ENCODE results near the gene HSF5. TPM values are rescaled to one million over a fixed set of nuclear protein-coding genes. Genes with fewer than 3 reads are reported as not detected.

The HSF5 gene
- total and polyA plus RNA-seq, 4 donors: not detected

- no peaks in the 10 kb centered on the region for H3K9me3 ChIP-seq (ENCODE audit: control insufficient read depth, low read length)
- ATAC-seq (ENCODE audit: low FRiP score) (no peak), DNase-seq (no peak)
- 74 to 76% methylated on average over 3 of the region's 3 CpGs for WGBS, 2 donors
- no peak overlapping the region for H3K27ac ChIP-seq (ENCODE audit: low read depth in 1 of 2, low read length in 2 of 2)
- H3K36me3 ChIP-seq (ENCODE audit: control insufficient read depth in 1 of 2, insufficient read depth in 2 of 2, low read length in 1 of 2): no peaks in the 10 kb centered on the region
- no peaks in the 10 kb centered on the region for H3K4me1 ChIP-seq (ENCODE audit: control insufficient read depth in 1 of 2, insufficient read depth in 2 of 2, low read length in 2 of 2)
- H3K27me3 ChIP-seq (ENCODE audit: control insufficient read depth in 1 of 2, insufficient read depth in 2 of 2, low read length in 1 of 2): no peaks in the 10 kb centered on the region
- H3K4me3 ChIP-seq (ENCODE audit: low read length in 2 of 2): no peak overlapping the region
- intact Hi-C loops (cut with DNase I): no loop called here
Measured at GRCh38 chr17:58386708-58387107, 101.5 kb downstream of the HSF5 start.

DNA sequence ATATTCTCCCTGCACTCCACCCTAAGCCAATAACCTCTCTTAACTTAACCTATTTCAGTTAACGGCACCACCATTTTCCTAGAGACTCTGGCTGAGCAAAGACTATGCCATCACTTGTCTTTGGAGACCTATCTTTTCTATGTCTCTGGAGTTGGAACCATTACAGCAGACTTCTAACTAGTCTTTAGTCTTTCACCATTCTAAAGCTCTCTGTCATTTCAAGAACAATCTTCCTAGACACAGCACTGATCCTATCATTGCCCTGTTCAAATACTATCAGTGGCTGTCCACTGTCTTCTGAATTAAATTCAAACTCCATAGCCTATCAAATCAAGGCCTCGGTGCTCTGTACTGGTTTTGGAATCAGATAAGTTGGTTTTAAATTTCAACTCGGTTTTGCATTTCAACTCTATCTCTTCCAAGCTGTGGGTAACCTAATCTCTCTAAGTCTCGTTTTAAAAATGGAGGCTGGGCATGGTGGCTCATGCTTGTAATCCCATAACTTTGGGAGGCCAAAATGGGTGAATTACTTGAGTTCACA lies 102.8 kb downstream of the HSF5 start:
- ATAC-seq (ENCODE audit: low FRiP score) (no peak), DNase-seq (no peak)
- 60 to 63% methylated on average over 4 of the region's 4 CpGs for WGBS, 2 donors
- no peak overlapping the region for H3K27ac ChIP-seq (ENCODE audit: low read depth in 1 of 2, low read length in 2 of 2)
- no peak overlapping the region for H3K4me3 ChIP-seq (ENCODE audit: low read length in 2 of 2)
- intact Hi-C loops (cut with DNase I): no loop called here
- no peaks in the 10 kb centered on the region for H3K27me3 ChIP-seq (ENCODE audit: control insufficient read depth in 1 of 2, insufficient read depth in 2 of 2, low read length in 1 of 2)
- H3K9me3 ChIP-seq (ENCODE audit: control insufficient read depth, low read length): no peaks in the 10 kb centered on the region
- H3K36me3 ChIP-seq (ENCODE audit: control insufficient read depth in 1 of 2, insufficient read depth in 2 of 2, low read length in 1 of 2): no peaks in the 10 kb centered on the region
- H3K4me1 ChIP-seq (ENCODE audit: control insufficient read depth in 1 of 2, insufficient read depth in 2 of 2, low read length in 2 of 2): no peaks in the 10 kb centered on the region

DNA sequence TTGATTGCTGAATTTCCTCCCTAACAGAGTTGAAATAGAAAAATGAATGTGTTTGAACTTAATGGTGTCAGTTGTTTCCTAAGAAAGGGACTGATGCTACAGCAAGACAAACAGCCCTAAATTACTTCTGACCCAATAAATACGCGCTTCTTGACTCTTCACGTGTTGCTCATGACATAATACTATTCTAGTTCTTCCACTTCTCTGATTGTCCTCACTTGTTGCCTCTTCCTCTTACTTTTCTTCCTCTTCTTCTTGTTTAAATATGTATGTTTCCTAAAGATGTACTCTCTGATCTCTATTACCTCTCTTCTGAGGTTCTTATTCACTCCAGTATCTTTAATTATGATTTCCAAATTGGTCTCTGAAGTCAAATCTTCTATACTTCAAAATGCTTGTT lies 103.3 kb downstream of the HSF5 start:
- Histone ChIP-seq H3K27ac (ENCODE audit: low read depth in 1 of 2, low read length in 2 of 2) (no peak overlapping the region), H3K36me3 (ENCODE audit: control insufficient read depth in 1 of 2, insufficient read depth in 2 of 2, low read length in 1 of 2) (no peaks in the 10 kb centered on the region), H3K9me3 (ENCODE audit: control insufficient read depth, low read length) (no peaks in the 10 kb centered on the region), H3K4me1 (ENCODE audit: control insufficient read depth in 1 of 2, insufficient read depth in 2 of 2, low read length in 2 of 2) (no peaks in the 10 kb centered on the region), H3K4me3 (ENCODE audit: low read length in 2 of 2) (no peak overlapping the region), H3K27me3 (ENCODE audit: control insufficient read depth in 1 of 2, insufficient read depth in 2 of 2, low read length in 1 of 2) (no peaks in the 10 kb centered on the region)
- ATAC-seq (ENCODE audit: low FRiP score) (no peak), DNase-seq (no peak)
- WGBS, 2 donors: 68% methylated on average over 3 of the region's 3 CpGs
- intact Hi-C loops (cut with DNase I): no loop called here

DNA sequence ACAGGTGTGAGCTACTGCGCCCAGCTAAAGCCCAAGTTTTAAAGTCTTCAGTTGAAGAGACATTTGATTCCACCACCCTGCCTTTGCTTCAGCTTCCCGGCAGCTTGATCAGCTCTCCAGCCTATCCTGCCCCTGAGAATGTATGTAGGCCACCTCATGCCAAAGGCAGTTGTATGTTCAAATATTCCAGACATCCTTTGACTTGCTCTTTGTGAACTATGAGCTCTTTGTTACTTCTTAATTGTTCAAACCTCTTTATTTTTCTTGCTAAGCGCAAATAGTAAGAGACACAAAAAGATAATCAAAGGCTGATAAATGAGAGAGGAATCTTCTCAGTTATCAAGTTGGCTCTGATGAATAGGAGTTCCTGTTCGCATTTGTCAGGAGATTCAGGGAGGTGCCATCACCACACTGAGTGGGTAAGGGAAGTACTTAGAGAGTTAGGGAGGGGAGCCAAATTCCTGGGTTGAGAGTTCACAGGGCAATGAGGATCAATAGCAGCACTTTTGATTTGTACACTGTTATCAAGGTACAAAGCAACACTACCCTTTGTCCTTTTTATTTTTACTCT lies 104.2 kb downstream of the HSF5 start:
- no peak for DNase-seq
- WGBS, 2 donors: 70 to 77% methylated on average over 4 of the region's 4 CpGs
- intact Hi-C loops (cut with DNase I): no loop called here
- Histone ChIP-seq H3K27me3 (ENCODE audit: control insufficient read depth in 1 of 2, insufficient read depth in 2 of 2, low read length in 1 of 2) (no peaks in the 10 kb centered on the region), H3K36me3 (ENCODE audit: control insufficient read depth in 1 of 2, insufficient read depth in 2 of 2, low read length in 1 of 2) (no peaks in the 10 kb centered on the region), H3K4me1 (ENCODE audit: control insufficient read depth in 1 of 2, insufficient read depth in 2 of 2, low read length in 2 of 2) (no peaks in the 10 kb centered on the region), H3K27ac (ENCODE audit: low read depth in 1 of 2, low read length in 2 of 2) (no peak overlapping the region), H3K9me3 (ENCODE audit: control insufficient read depth, low read length) (no peaks in the 10 kb centered on the region), H3K4me3 (ENCODE audit: low read length in 2 of 2) (no peak overlapping the region)
- ATAC-seq (ENCODE audit: low FRiP score): no peak

- no peaks in the 10 kb centered on the region for H3K27me3 ChIP-seq (ENCODE audit: control insufficient read depth in 1 of 2, insufficient read depth in 2 of 2, low read length in 1 of 2)
- no peak for ATAC-seq (ENCODE audit: low FRiP score)
- intact Hi-C loops (cut with DNase I): no loop called here
- no peak overlapping the region for H3K4me3 ChIP-seq (ENCODE audit: low read length in 2 of 2)
- H3K9me3 ChIP-seq (ENCODE audit: control insufficient read depth, low read length): no peaks in the 10 kb centered on the region
- H3K4me1 ChIP-seq (ENCODE audit: control insufficient read depth in 1 of 2, insufficient read depth in 2 of 2, low read length in 2 of 2): no peaks in the 10 kb centered on the region
- no peak overlapping the region for H3K27ac ChIP-seq (ENCODE audit: low read depth in 1 of 2, low read length in 2 of 2)
- no peak for DNase-seq
- no peaks in the 10 kb centered on the region for H3K36me3 ChIP-seq (ENCODE audit: control insufficient read depth in 1 of 2, insufficient read depth in 2 of 2, low read length in 1 of 2)
- 72 to 84% methylated on average over 1 of the region's 1 CpG for WGBS, 2 donors
Measured at GRCh38 chr17:58382872-58383242, 105.4 kb downstream of the HSF5 start.

DNA sequence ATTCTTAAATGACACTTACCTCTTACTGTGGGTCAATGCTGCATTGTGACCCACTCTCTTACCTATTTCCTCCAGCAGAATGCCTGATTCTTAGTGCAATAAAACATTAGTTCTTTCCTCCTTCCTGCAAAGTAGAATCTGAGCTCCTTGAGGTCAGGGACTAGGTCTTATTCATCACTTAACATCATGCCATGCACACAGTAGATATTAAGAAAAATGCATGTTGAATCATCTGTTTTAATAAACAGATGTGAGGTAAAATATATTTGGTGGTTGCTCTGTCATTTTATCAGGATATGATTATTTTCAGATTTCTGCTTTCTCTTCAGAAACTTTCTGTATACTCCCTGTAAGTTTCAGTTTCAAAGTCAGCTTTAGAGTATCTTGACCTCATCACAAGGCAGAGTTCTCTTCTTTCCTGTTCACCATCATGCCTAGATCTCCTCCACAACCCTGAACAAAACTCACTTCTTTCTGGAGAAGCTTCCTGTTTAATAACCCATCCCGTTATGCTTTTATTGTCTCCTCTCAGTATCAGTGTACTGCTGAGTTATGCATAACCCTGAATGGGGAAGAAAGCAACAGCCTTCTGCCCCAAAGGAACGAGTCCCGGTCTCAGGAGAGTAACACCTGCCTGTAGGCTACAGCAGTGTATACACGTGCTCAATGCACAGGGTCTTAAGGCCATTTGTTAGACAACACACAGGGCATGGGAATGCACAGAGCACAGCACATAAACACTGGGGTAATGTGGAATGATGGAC lies 105.9 kb downstream of the HSF5 start:
- no peak overlapping the region for H3K4me3 ChIP-seq (ENCODE audit: low read length in 2 of 2)
- intact Hi-C loops (cut with DNase I): no loop called here

DNA sequence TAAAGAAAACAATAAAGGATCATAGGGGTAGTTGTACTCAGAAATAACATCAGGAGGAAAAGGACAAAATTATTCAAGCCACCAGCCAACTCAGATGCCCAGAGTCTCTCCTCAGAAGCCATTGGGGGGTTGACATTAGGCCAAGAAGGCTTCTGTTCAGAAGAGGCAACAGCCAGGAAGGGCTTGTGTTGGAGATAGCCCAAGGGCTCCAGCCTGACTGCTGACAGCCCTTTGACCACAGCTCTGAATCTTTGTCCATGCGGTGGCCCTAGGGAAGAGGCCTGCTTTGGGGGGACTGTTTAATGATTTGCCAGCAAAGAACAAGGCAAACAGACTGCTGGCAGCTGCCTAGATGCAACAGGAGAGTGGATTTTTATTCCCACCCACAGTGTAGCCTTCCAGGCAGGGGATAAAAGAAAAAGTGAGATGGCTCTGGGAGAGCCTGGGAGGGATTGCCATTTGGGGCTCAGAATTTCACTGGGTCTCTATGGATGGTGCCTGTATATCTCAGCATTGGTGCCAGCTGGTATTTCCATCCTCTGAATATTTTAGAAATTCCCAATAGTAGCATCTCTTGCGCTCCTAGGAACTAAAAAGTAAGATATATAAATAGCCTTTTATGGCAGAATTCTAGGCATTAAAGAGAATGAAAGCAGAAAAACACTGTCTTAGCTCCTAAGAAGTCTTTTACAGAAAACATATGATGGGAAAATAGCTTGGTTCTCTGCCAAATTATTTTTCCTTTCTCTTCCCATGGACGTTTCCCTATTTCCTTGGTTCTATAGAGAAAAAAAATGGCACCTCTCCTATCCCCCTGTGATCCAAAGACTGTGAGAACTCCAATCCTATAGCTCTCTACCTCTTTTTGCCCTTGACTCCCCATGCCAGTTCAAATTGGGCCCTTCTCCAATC lies 106.8 kb downstream of the HSF5 start:
- Histone ChIP-seq H3K36me3 (ENCODE audit: control insufficient read depth in 1 of 2, insufficient read depth in 2 of 2, low read length in 1 of 2) (no peaks in the 10 kb centered on the region), H3K9me3 (ENCODE audit: control insufficient read depth, low read length) (no peaks in the 10 kb centered on the region), H3K4me1 (ENCODE audit: control insufficient read depth in 1 of 2, insufficient read depth in 2 of 2, low read length in 2 of 2) (no peaks in the 10 kb centered on the region), H3K27ac (ENCODE audit: low read depth in 1 of 2, low read length in 2 of 2) (no peak overlapping the region), H3K27me3 (ENCODE audit: control insufficient read depth in 1 of 2, insufficient read depth in 2 of 2, low read length in 1 of 2) (no peaks in the 10 kb centered on the region), H3K4me3 (ENCODE audit: low read length in 2 of 2) (no peak overlapping the region)
- no peak for ATAC-seq (ENCODE audit: low FRiP score)
- 24 to 38% methylated on average over 3 of the region's 3 CpGs for WGBS, 2 donors
- intact Hi-C loops (cut with DNase I): no loop called here
- no peak for DNase-seq

More for the DNA sequence above, 105.9 kb downstream of the HSF5 start:
- H3K9me3 ChIP-seq (ENCODE audit: control insufficient read depth, low read length): no peaks in the 10 kb centered on the region
- no peak for ATAC-seq (ENCODE audit: low FRiP score)
- H3K27ac ChIP-seq (ENCODE audit: low read depth in 1 of 2, low read length in 2 of 2): no peak overlapping the region
- no peaks in the 10 kb centered on the region for H3K27me3 ChIP-seq (ENCODE audit: control insufficient read depth in 1 of 2, insufficient read depth in 2 of 2, low read length in 1 of 2)
- DNase-seq: no peak
- H3K36me3 ChIP-seq (ENCODE audit: control insufficient read depth in 1 of 2, insufficient read depth in 2 of 2, low read length in 1 of 2): no peaks in the 10 kb centered on the region
- 55 to 64% methylated on average over 4 of the region's 4 CpGs for WGBS, 2 donors
- no peaks in the 10 kb centered on the region for H3K4me1 ChIP-seq (ENCODE audit: control insufficient read depth in 1 of 2, insufficient read depth in 2 of 2, low read length in 2 of 2)

DNA sequence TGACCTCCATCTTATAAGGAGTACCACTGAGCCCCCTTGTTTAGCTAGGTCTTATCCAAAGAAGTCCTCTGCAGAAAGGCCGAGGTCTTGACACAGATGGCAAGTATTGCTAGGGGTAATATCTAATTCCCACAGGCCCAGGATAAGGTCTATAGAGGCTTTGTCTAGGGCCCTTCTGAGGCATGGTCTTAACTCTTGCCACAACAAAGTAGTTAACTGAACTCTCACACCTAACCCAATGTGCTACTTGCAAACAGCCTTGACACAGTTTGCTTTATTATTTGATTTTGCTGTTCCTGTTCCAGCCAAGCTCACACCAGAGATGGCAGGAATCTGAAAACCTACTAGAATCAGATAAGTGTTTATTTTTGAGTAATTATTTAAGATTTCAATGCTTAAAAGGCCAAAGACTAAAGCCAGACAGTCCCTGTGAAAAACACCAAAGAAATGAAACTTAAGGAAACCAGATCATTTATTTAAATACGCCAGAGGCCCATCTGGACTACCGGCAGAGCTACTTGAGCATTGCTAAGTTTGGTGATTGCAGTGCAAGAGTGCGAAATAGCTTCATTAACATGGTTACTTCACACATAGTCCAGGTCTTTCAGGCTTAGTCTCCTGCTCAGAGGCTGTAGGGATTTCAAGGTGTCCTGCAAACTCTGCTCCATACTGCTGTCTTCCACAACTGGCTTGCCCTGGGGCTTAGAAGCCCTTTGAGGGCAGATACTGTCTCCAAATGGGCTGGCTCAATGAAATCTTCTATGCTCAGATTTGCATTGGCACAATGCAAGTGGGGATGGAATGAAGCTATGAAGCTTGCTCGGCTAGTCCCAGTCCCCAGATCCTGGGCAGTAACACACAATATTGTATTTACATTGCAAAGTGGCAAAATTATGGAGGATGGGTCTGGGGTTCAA lies 107.7 kb downstream of the HSF5 start:
- no peaks in the 10 kb centered on the region for H3K27me3 ChIP-seq (ENCODE audit: control insufficient read depth in 1 of 2, insufficient read depth in 2 of 2, low read length in 1 of 2)
- no peaks in the 10 kb centered on the region for H3K4me1 ChIP-seq (ENCODE audit: control insufficient read depth in 1 of 2, insufficient read depth in 2 of 2, low read length in 2 of 2)
- DNase-seq (no peak), ATAC-seq (ENCODE audit: low FRiP score) (no peak)
- no peak overlapping the region for H3K4me3 ChIP-seq (ENCODE audit: low read length in 2 of 2)
- intact Hi-C loops (cut with DNase I): no loop called here
- no peak overlapping the region for H3K27ac ChIP-seq (ENCODE audit: low read depth in 1 of 2, low read length in 2 of 2)
- no peaks in the 10 kb centered on the region for H3K9me3 ChIP-seq (ENCODE audit: control insufficient read depth, low read length)
- WGBS, 2 donors: 82 to 88% methylated on average over 5 of the region's 5 CpGs
- no peaks in the 10 kb centered on the region for H3K36me3 ChIP-seq (ENCODE audit: control insufficient read depth in 1 of 2, insufficient read depth in 2 of 2, low read length in 1 of 2)

Data from aorta (tissue), 5 donors.